GM10266 (cell line): ENCODE results near the gene OLFML2B.

Source experiments
- DNase-seq: peaks from one replicate; pipeline ENCODE4 v3.0.0; 2012; ENCODE audit errors: extremely low spot score
- TF ChIP-seq, protein P1 (sequence below): IDR thresholded peaks from 2 replicates; pipeline ENCODE4 v1.5.1; 2012; ENCODE audit warnings: mild to moderate bottlenecking, low read depth; ENCODE audit not compliant: control insufficient read depth, insufficient read depth; ENCODE audit errors: missing control alignments

The OLFML2B gene

GRCh38 chr1:162046921-162047320 is 23.3 kb upstream of the OLFML2B start:
- TF ChIP-seq, protein P1, sequence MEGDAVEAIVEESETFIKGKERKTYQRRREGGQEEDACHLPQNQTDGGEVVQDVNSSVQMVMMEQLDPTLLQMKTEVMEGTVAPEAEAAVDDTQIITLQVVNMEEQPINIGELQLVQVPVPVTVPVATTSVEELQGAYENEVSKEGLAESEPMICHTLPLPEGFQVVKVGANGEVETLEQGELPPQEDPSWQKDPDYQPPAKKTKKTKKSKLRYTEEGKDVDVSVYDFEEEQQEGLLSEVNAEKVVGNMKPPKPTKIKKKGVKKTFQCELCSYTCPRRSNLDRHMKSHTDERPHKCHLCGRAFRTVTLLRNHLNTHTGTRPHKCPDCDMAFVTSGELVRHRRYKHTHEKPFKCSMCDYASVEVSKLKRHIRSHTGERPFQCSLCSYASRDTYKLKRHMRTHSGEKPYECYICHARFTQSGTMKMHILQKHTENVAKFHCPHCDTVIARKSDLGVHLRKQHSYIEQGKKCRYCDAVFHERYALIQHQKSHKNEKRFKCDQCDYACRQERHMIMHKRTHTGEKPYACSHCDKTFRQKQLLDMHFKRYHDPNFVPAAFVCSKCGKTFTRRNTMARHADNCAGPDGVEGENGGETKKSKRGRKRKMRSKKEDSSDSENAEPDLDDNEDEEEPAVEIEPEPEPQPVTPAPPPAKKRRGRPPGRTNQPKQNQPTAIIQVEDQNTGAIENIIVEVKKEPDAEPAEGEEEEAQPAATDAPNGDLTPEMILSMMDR: no peak
- no peak for DNase-seq

DNA sequence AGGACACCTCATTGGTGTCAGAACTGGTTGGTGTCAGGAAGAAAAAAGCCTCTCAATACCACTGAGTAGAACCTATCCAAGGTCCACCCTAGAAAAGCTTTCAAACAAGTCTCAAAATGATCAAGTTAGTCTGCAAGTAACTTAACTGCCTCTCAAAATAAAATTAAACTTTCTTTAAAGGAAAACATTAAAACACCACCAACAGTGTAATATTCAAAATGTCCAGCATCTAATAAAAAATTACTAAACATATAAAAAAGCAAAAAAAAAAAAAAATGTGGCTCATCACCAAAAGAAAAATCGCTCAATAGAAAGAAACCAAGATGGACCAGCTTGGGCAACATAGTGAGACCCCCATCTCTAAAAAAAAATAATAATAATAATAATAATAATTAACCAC is 18.7 kb upstream of the OLFML2B start:
- TF ChIP-seq, protein P1: no peak
- DNase-seq: no peak

DNA sequence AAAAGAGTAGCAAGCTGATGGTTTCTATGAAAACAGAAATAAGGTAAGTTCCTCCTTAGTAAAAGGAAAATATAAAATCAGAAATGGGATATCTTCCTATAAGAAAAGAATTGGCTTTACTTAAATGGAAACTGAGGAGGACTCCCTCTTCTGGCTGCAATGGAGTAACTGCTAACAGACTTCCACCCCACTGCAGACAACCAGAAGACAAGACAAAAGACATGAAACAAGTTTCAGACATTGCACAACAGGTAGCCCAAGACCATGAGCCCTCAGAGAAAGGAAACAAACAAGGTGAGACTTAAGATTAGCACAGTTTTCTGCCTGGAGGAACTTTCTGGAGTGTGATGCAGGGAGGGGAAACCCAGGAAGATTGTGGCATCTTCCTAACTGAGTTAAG is 17.0 kb upstream of the OLFML2B start:
- no peak for DNase-seq
- TF ChIP-seq, protein P1: no peak

- no peak for DNase-seq
- TF ChIP-seq, protein P1: no peak
Observed at GRCh38 chr1:162040001-162040400, 16.3 kb upstream of the OLFML2B start.

GRCh38 chr1:162038624-162039023 is 15.0 kb upstream of the OLFML2B start:
- TF ChIP-seq, protein P1: no peak
- no peak for DNase-seq

DNA sequence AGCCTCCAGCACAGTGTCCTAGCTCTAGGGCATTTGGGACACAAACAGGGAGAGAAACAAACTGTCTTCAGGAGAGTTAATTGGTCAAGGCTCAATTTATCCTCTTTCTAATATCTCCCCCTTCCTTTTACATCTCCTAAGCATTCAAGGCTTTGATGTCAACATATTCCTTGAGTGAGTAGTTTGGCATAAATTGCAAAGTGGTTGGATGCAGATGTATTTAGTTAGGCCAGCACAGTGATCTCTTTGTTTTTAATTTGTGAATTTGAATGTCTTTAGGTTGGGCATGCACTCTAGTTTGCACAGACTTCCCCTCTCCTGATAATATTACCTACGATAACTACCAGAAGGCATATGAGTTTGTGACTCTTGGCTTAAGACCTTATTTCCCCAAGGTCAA is 12.5 kb upstream of the OLFML2B start:
- TF ChIP-seq, protein P1: no peak
- no peak for DNase-seq

DNA sequence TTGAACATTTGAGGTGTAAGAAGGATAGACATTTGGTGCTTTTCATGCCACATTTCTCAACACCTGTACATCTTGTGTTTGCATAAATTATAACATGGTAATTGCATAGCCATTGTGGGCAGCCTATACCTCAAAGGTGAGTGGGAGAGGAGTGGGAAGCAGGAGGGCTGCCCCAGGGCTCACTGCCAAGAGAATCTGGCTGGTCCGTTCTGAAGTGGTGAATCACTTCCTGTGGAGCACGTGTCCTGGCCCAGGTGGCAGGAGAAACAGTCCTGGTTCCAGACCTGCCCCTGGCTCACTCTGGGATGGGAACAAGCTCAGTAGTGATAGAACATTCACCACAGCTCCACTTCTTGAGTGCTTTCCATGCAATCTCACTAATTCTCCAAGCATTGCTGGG is 11.6 kb upstream of the OLFML2B start:
- no peak for DNase-seq
- TF ChIP-seq, protein P1: no peak

DNA sequence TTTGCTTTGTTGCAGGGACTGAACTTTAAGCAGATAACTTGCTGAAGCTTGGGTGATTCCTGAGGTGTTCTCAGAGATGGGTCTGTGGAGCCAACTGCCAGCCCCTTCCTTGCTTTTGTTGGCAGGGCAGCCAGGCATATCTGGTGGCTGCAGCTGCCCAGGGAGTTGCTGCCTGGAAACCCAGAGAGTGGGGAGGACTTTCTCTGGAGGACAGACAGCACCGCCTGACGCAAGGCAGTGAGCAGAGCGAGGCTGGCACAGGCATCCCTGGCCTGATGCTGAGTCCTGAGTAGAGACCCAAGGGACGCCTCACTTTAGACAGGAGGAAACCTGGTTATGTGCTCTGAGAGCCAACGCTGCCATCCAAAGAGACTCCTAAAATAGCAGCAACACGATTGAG is 9.8 kb upstream of the OLFML2B start:
- TF ChIP-seq, protein P1: no peak
- DNase-seq: no peak
